Activated T-helper 1 cell treated with anti-CD3 and anti-CD28 coated beads, Interleukin-2, amount 50 U/mL, for 16 hours (primary cell): ENCODE measurements around the gene DNAJB12.

Source experiments
- DNase-seq, 2 donors: peaks; one replicate each; pipeline ENCODE4 v3.0.0-alpha.2; 2020; ENCODE audit warnings: low read depth in 1 of 2, low spot score in 1 of 2

DNAJB12 gene

GRCh38 chr10:72295330-72295910, 59.3 kb downstream of the DNAJB12 start:
- DNase-seq = no peak

GRCh38 chr10:72292223-72292691, 62.5 kb downstream of the DNAJB12 start:
- peak in 1 of 2 donors; percentile 47 for DNase-seq

GRCh38 chr10:72291019-72291532, 63.6 kb downstream of the DNAJB12 start:
- DNase-seq = no peak

GRCh38 chr10:72285972-72286521, 68.7 kb downstream of the DNAJB12 start:
- no peak for DNase-seq

GRCh38 chr10:72283131-72283530, 71.6 kb downstream of the DNAJB12 start:
- DNase-seq = no peak
